Chondrocyte (in vitro differentiated cells): ENCODE measurements around the gene POFUT1. TPM values are rescaled to one million over a fixed set of nuclear protein-coding genes. Genes with fewer than 3 reads are reported as not detected.
A peak's percentile ranks its signal among the peaks of the same experiment; 100 is the strongest.

ENCODE experiments used
- DNase-seq: peaks from one replicate; pipeline ENCODE4 v3.0.0; 2021; ENCODE audit warnings: mixed read lengths, low spot score
- H3K27ac Mint-ChIP-seq: one replicate; pipeline ENCODE4 v1.8.0; 2021; ENCODE audit warnings: mild to moderate bottlenecking, moderate library complexity, mixed read lengths; ENCODE audit not compliant: unreplicated experiment
- H3K27me3 Mint-ChIP-seq: 2 replicates; pipeline ENCODE4 v1.8.0; 2021; ENCODE audit warnings: low read depth, mixed read lengths
- H3K36me3 Mint-ChIP-seq: 2 replicates; pipeline ENCODE4 v1.8.0; 2021; ENCODE audit warnings: low read depth, mixed read lengths
- H3K4me1 Mint-ChIP-seq: 2 replicates; pipeline ENCODE4 v1.8.0; 2021; ENCODE audit warnings: low read depth, mild to moderate bottlenecking, mixed read lengths
- H3K4me3 Mint-ChIP-seq: one replicate; pipeline ENCODE4 v1.8.0; 2021; ENCODE audit warnings: mild to moderate bottlenecking, moderate library complexity, mixed read lengths; ENCODE audit not compliant: unreplicated experiment
- H3K9me3 Mint-ChIP-seq: 2 replicates; pipeline ENCODE4 v1.8.0; 2021; ENCODE audit warnings: low read depth, mixed read lengths
- CTCF ChIP-seq: fragments of 200-600 bp; sonication (generic); IDR thresholded peaks from 2 replicates; pipeline ENCODE4 v1.5.0; 2021; ENCODE audit warnings: antibody characterized with exemption, mild to moderate bottlenecking, moderate library complexity
- total RNA-seq: library from RNA; stranded (reverse); gene quantifications from 3 replicates; pipeline ENCODE4 v1.2.1, GENCODE V29; 2021

POFUT1 gene
- total RNA-seq, 1 donor from 2014 or later = 68.3 TPM

- H3K27me3 Mint-ChIP-seq = peaks cover 4% of the 10 kb centered on the region
- no peak for TF ChIP-seq CTCF
- peak; percentile 94 for DNase-seq
- H3K27ac Mint-ChIP-seq = peak within 1 kb of the TSS; percentile 70
- peaks cover 5% of the 10 kb centered on the region for H3K36me3 Mint-ChIP-seq
- H3K4me1 Mint-ChIP-seq = peaks cover 20% of the 10 kb centered on the region
- peak within 1 kb of the TSS; percentile 85 for H3K4me3 Mint-ChIP-seq
- peaks cover 3% of the 10 kb centered on the region for H3K9me3 Mint-ChIP-seq
Measured at GRCh38 chr20:32277361-32278198, 69.9 kb downstream of the POFUT1 start, which contains the start of gene KIF3B. Gene KIF3B, plus strand, starts transcription at chr20:32277651. Its CDS starts 32,127 bp downstream, at chr20:32309778.

GRCh38 chr20:32278199-32278643, 70.5 kb downstream of the POFUT1 start:
- Mint-ChIP-seq H3K4me3 (peak overlapping the region; percentile 85), H3K27me3 (peaks cover 2% of the 10 kb centered on the region), H3K27ac (peak overlapping the region; percentile 70), H3K9me3 (peaks cover 3% of the 10 kb centered on the region), H3K36me3 (peaks cover 5% of the 10 kb centered on the region), H3K4me1 (peaks cover 20% of the 10 kb centered on the region)
- TF ChIP-seq CTCF = no peak
- DNase-seq = no peak

GRCh38 chr20:32281711-32282110, 74.0 kb downstream of the POFUT1 start:
- H3K4me1 Mint-ChIP-seq = peaks cover 24% of the 10 kb centered on the region
- no peaks in the 10 kb centered on the region for H3K27me3 Mint-ChIP-seq
- no peak overlapping the region for H3K27ac Mint-ChIP-seq
- no peak for DNase-seq
- no peak for TF ChIP-seq CTCF
- H3K9me3 Mint-ChIP-seq = no peaks in the 10 kb centered on the region
- H3K36me3 Mint-ChIP-seq = peaks cover 5% of the 10 kb centered on the region
- H3K4me3 Mint-ChIP-seq = no peak overlapping the region

- H3K36me3 Mint-ChIP-seq = peaks cover 5% of the 10 kb centered on the region
- H3K27ac Mint-ChIP-seq = no peak overlapping the region
- no peak overlapping the region for H3K4me3 Mint-ChIP-seq
- H3K27me3 Mint-ChIP-seq = no peaks in the 10 kb centered on the region
- TF ChIP-seq CTCF = no peak
- no peaks in the 10 kb centered on the region for H3K9me3 Mint-ChIP-seq
- no peak for DNase-seq
- H3K4me1 Mint-ChIP-seq = peaks cover 20% of the 10 kb centered on the region
Measured at GRCh38 chr20:32282461-32282860, 74.8 kb downstream of the POFUT1 start.

- H3K4me1 Mint-ChIP-seq = peaks cover 9% of the 10 kb centered on the region
- TF ChIP-seq CTCF = no peak
- H3K27me3 Mint-ChIP-seq = no peaks in the 10 kb centered on the region
- H3K9me3 Mint-ChIP-seq = no peaks in the 10 kb centered on the region
- no peak for DNase-seq
- H3K27ac Mint-ChIP-seq = no peak overlapping the region
- H3K4me3 Mint-ChIP-seq = no peak overlapping the region
- H3K36me3 Mint-ChIP-seq = peaks cover 5% of the 10 kb centered on the region
Measured at GRCh38 chr20:32285082-32285620, 77.5 kb downstream of the POFUT1 start.
